ENCODE measurements around the gene CPTP.
"Not testable (repeated sequence)": the region's sequence is repeated elsewhere in the genome, so short reads cannot be mapped to it uniquely, and the experiment has no call there.

The CPTP gene

GRCh38 chr1:1314678-1315335, 9.8 kb upstream of the CPTP start:
- WGBS, 2 donors (ENCODE audit: extremely low coverage in 2 of 2, insufficient read length in 2 of 2, insufficient replicate concordance in 1 of 2): no CpG with 5 or more reads among the region's 23 CpGs

GRCh38 chr1:1315435-1315954, 9.1 kb upstream of the CPTP start:
- peaks cover 28% of the 10 kb centered on the region for H3K79me1 ChIP-seq (ENCODE audit: low read depth, low read length)
- H2BK120ac ChIP-seq (ENCODE audit: low read depth, low read length): peak overlapping the region; percentile 72
- no peak overlapping the region for H2AFZ ChIP-seq (ENCODE audit: low read length)
- H3K18ac ChIP-seq (ENCODE audit: low read length): no peak overlapping the region
- H3K4me2 ChIP-seq (ENCODE audit: insufficient read depth, low read length, poor library complexity, severe bottlenecking): no peak overlapping the region
- no peak overlapping the region for H2BK12ac ChIP-seq (ENCODE audit: low read length)
- H3K9ac ChIP-seq (ENCODE audit: low read depth, low read length, poor library complexity): no peak overlapping the region
- no peak overlapping the region for H3K4me3 ChIP-seq (ENCODE audit: low read length in 2 of 2)
- peak overlapping the region; percentile 69 for H3K27ac ChIP-seq (replicated peaks; ENCODE audit: low read length)
- H2BK5ac ChIP-seq (ENCODE audit: low read length): peak overlapping the region; percentile 87
- H4K8ac ChIP-seq (ENCODE audit: low read depth, low read length): no peak overlapping the region
- H3K14ac ChIP-seq (ENCODE audit: low read length): no peak overlapping the region
- H3K4ac ChIP-seq (ENCODE audit: low read length): no peak overlapping the region
- no peaks in the 10 kb centered on the region for H3K27me3 ChIP-seq (ENCODE audit: control insufficient read depth in 3 of 3, insufficient read depth in 3 of 3, low read depth in 1 of 3, low read length in 3 of 3)
- H3K9me3 ChIP-seq (replicated peaks in 1 of 2; ENCODE audit: control insufficient read depth in 2 of 2, insufficient read depth in 1 of 2, low read depth in 1 of 2, low read length in 2 of 2): no peaks in the 10 kb centered on the region
- no peak overlapping the region for H4K91ac ChIP-seq (ENCODE audit: low read depth, low read length, poor library complexity)
- H3K23ac ChIP-seq (ENCODE audit: low read depth, low read length, poor library complexity): peak overlapping the region; percentile 97
- WGBS, 2 donors (ENCODE audit: extremely low coverage in 2 of 2, insufficient read length in 2 of 2, insufficient replicate concordance in 1 of 2): no CpG with 5 or more reads among the region's 26 CpGs
- H2AK5ac ChIP-seq (ENCODE audit: low read depth, low read length): peak overlapping the region; percentile 94
- no peak overlapping the region for H2BK15ac ChIP-seq (ENCODE audit: low read length)
- no peak for DNase-seq (ENCODE audit: low spot score)
- H3K36me3 ChIP-seq (replicated peaks in 1 of 2; ENCODE audit: control insufficient read depth in 2 of 2, insufficient read depth in 2 of 2, low read length in 2 of 2): peaks cover 52 to 94% of the 10 kb centered on the region in 2 donors
- H3K4me1 ChIP-seq (ENCODE audit: control insufficient read depth in 2 of 2, insufficient read depth in 1 of 2, low read depth in 1 of 2, low read length in 2 of 2): peaks cover 0 to 7% of the 10 kb centered on the region in 2 donors

More at GRCh38 chr1:1314678-1315335, 9.8 kb upstream of the CPTP start:
- no peak overlapping the region for H3K4me3 ChIP-seq (ENCODE audit: low read length in 2 of 2)
- no peaks in the 10 kb centered on the region for H3K27me3 ChIP-seq (ENCODE audit: control insufficient read depth in 3 of 3, insufficient read depth in 3 of 3, low read depth in 1 of 3, low read length in 3 of 3)
- no peaks in the 10 kb centered on the region for H3K9me3 ChIP-seq (replicated peaks in 1 of 2; ENCODE audit: control insufficient read depth in 2 of 2, insufficient read depth in 1 of 2, low read depth in 1 of 2, low read length in 2 of 2)
- no peak overlapping the region for H3K14ac ChIP-seq (ENCODE audit: low read length)
- peak overlapping the region; percentile 94 for H2AK5ac ChIP-seq (ENCODE audit: low read depth, low read length)
- no peak overlapping the region for H2BK12ac ChIP-seq (ENCODE audit: low read length)
- H3K18ac ChIP-seq (ENCODE audit: low read length): no peak overlapping the region
- peaks cover 22% of the 10 kb centered on the region for H3K79me1 ChIP-seq (ENCODE audit: low read depth, low read length)
- H3K27ac ChIP-seq (replicated peaks; ENCODE audit: low read length): peak overlapping the region; percentile 61
- H3K4me2 ChIP-seq (ENCODE audit: insufficient read depth, low read length, poor library complexity, severe bottlenecking): no peak overlapping the region
- peak overlapping the region; percentile 65 for H4K8ac ChIP-seq (ENCODE audit: low read depth, low read length)
- no peak for DNase-seq (ENCODE audit: low spot score)
- H2BK15ac ChIP-seq (ENCODE audit: low read length): no peak overlapping the region
- peak overlapping the region; percentile 87 for H2BK5ac ChIP-seq (ENCODE audit: low read length)
- peak overlapping the region; percentile 72 for H2BK120ac ChIP-seq (ENCODE audit: low read depth, low read length)
- peaks cover 57 to 94% of the 10 kb centered on the region in 2 donors for H3K36me3 ChIP-seq (replicated peaks in 1 of 2; ENCODE audit: control insufficient read depth in 2 of 2, insufficient read depth in 2 of 2, low read length in 2 of 2)
- peak overlapping the region; percentile 60 for H3K9ac ChIP-seq (ENCODE audit: low read depth, low read length, poor library complexity)
- H3K4me1 ChIP-seq (ENCODE audit: control insufficient read depth in 2 of 2, insufficient read depth in 1 of 2, low read depth in 1 of 2, low read length in 2 of 2): peaks cover 0 to 7% of the 10 kb centered on the region in 2 donors
- no peak overlapping the region for H3K4ac ChIP-seq (ENCODE audit: low read length)
- no peak overlapping the region for H4K91ac ChIP-seq (ENCODE audit: low read depth, low read length, poor library complexity)
- H2AFZ ChIP-seq (ENCODE audit: low read length): no peak overlapping the region
- peak overlapping the region; percentile 97 for H3K23ac ChIP-seq (ENCODE audit: low read depth, low read length, poor library complexity)

- H3K36me3 ChIP-seq (replicated peaks in 1 of 2; ENCODE audit: control insufficient read depth in 2 of 2, insufficient read depth in 2 of 2, low read length in 2 of 2): peaks cover 50 to 94% of the 10 kb centered on the region in 2 donors
- H3K9me3 ChIP-seq (replicated peaks in 1 of 2; ENCODE audit: control insufficient read depth in 2 of 2, insufficient read depth in 1 of 2, low read depth in 1 of 2, low read length in 2 of 2); H3K18ac ChIP-seq (ENCODE audit: low read length); H2BK120ac ChIP-seq (ENCODE audit: low read depth, low read length); H3K27me3 ChIP-seq (ENCODE audit: control insufficient read depth in 3 of 3, insufficient read depth in 3 of 3, low read depth in 1 of 3, low read length in 3 of 3); H3K4me1 ChIP-seq (ENCODE audit: control insufficient read depth in 2 of 2, insufficient read depth in 1 of 2, low read depth in 1 of 2, low read length in 2 of 2); DNase-seq (ENCODE audit: low spot score); H2BK12ac ChIP-seq (ENCODE audit: low read length); H4K8ac ChIP-seq (ENCODE audit: low read depth, low read length); H4K91ac ChIP-seq (ENCODE audit: low read depth, low read length, poor library complexity); H3K4me2 ChIP-seq (ENCODE audit: insufficient read depth, low read length, poor library complexity, severe bottlenecking); H2BK15ac ChIP-seq (ENCODE audit: low read length); H2AFZ ChIP-seq (ENCODE audit: low read length); H2AK5ac ChIP-seq (ENCODE audit: low read depth, low read length); H3K4me3 ChIP-seq (ENCODE audit: low read length in 2 of 2); H3K14ac ChIP-seq (ENCODE audit: low read length); H3K4ac ChIP-seq (ENCODE audit: low read length); H3K23ac ChIP-seq (ENCODE audit: low read depth, low read length, poor library complexity); H2BK5ac ChIP-seq (ENCODE audit: low read length); H3K9ac ChIP-seq (ENCODE audit: low read depth, low read length, poor library complexity): not testable (repeated sequence)
- H3K79me1 ChIP-seq (ENCODE audit: low read depth, low read length): peaks cover 34% of the 10 kb centered on the region
- H3K27ac ChIP-seq (replicated peaks; ENCODE audit: low read length): peak overlapping the region; percentile 69
- no CpG with 5 or more reads among the region's 8 CpGs for WGBS, 2 donors (ENCODE audit: extremely low coverage in 2 of 2, insufficient read length in 2 of 2, insufficient replicate concordance in 1 of 2)
Observed at GRCh38 chr1:1316199-1316598, 8.4 kb upstream of the CPTP start.

- no peak overlapping the region for H2BK12ac ChIP-seq (ENCODE audit: low read length)
- no peak overlapping the region for H2AK5ac ChIP-seq (ENCODE audit: low read depth, low read length)
- no peak overlapping the region for H2BK15ac ChIP-seq (ENCODE audit: low read length)
- H2BK5ac ChIP-seq (ENCODE audit: low read length): no peak overlapping the region
- H3K14ac ChIP-seq (ENCODE audit: low read length): no peak overlapping the region
- peaks cover 44% of the 10 kb centered on the region for H3K79me1 ChIP-seq (ENCODE audit: low read depth, low read length)
- no CpG with 5 or more reads among the region's 6 CpGs for WGBS, 2 donors (ENCODE audit: extremely low coverage in 2 of 2, insufficient read length in 2 of 2, insufficient replicate concordance in 1 of 2)
- H3K4ac ChIP-seq (ENCODE audit: low read length): no peak overlapping the region
- H3K27ac ChIP-seq (replicated peaks; ENCODE audit: low read length): no peak overlapping the region
- no peak overlapping the region for H3K4me3 ChIP-seq (ENCODE audit: low read length in 2 of 2)
- H3K36me3 ChIP-seq (replicated peaks in 1 of 2; ENCODE audit: control insufficient read depth in 2 of 2, insufficient read depth in 2 of 2, low read length in 2 of 2): peaks cover 47 to 93% of the 10 kb centered on the region in 2 donors
- DNase-seq (ENCODE audit: low spot score): no peak
- H3K4me2 ChIP-seq (ENCODE audit: insufficient read depth, low read length, poor library complexity, severe bottlenecking): no peak overlapping the region
- no peak overlapping the region for H4K91ac ChIP-seq (ENCODE audit: low read depth, low read length, poor library complexity)
- H3K9ac ChIP-seq (ENCODE audit: low read depth, low read length, poor library complexity): no peak overlapping the region
- H3K27me3 ChIP-seq (ENCODE audit: control insufficient read depth in 3 of 3, insufficient read depth in 3 of 3, low read depth in 1 of 3, low read length in 3 of 3): no peaks in the 10 kb centered on the region
- no peak overlapping the region for H2AFZ ChIP-seq (ENCODE audit: low read length)
- no peak overlapping the region for H3K18ac ChIP-seq (ENCODE audit: low read length)
- no peak overlapping the region for H3K23ac ChIP-seq (ENCODE audit: low read depth, low read length, poor library complexity)
- no peak overlapping the region for H4K8ac ChIP-seq (ENCODE audit: low read depth, low read length)
- H3K9me3 ChIP-seq (replicated peaks in 1 of 2; ENCODE audit: control insufficient read depth in 2 of 2, insufficient read depth in 1 of 2, low read depth in 1 of 2, low read length in 2 of 2): no peaks in the 10 kb centered on the region
- H2BK120ac ChIP-seq (ENCODE audit: low read depth, low read length): no peak overlapping the region
- H3K4me1 ChIP-seq (ENCODE audit: control insufficient read depth in 2 of 2, insufficient read depth in 1 of 2, low read depth in 1 of 2, low read length in 2 of 2): peaks cover 0 to 7% of the 10 kb centered on the region in 2 donors
Observed at GRCh38 chr1:1317420-1317819, 7.2 kb upstream of the CPTP start.
